Pancreas (tissue), 10 donors: ENCODE data around the gene MT1F. TPM values are rescaled to one million over a fixed set of nuclear protein-coding genes. Genes with fewer than 3 reads are reported as not detected.
"Not testable (repeated sequence)": the region's sequence is repeated elsewhere in the genome, so short reads cannot be mapped to it uniquely, and the experiment has no call there.

Experiments used
- ATAC-seq, 4 donors: fragments of 200-7000 bp; cut with Tn5 transposase; one replicate each; pipeline versions ENCODE4 v1.8.0 to v1.9.1; 2020; ENCODE audit warnings: mild to moderate bottlenecking in 4 of 4, moderate library complexity in 4 of 4
- DNase-seq, 6 donors: peaks; one replicate each; pipeline ENCODE4 v3.0.0-alpha.2; 2020
- FAIRE-seq: peaks from 2 replicates; lab custom pipeline; 2012; peaks lifted over from hg19 to GRCh38; lab: Jason Lieb, UNC
- H3K27ac ChIP-seq, 4 donors: fragments of 200-600 bp; sonication (generic); 1 replicate in 3 of 4; 2 replicates in 1 of 4; pipeline versions ENCODE4 v1.5.0 to v1.8.0; 2020
- H3K27me3 ChIP-seq, 4 donors: fragments of 200-600 bp; one replicate each; pipeline ENCODE4 v1.8.0; 2021
- H3K36me3 ChIP-seq, 3 donors: fragments of 200-600 bp; sonication (generic) in 1 of 3; one replicate each; pipeline versions ENCODE4 v1.5.0 to v1.8.0; 2020 to 2021
- H3K4me1 ChIP-seq, 3 donors: fragments of 200-600 bp; one replicate each; pipeline ENCODE4 v1.8.0; 2021
- H3K4me3 ChIP-seq, 4 donors: fragments of 200-600 bp; sonication (generic) in 2 of 4; one replicate each; pipeline versions ENCODE4 v1.5.0 to v1.8.0; 2020 to 2021
- H3K9me3 ChIP-seq, 4 donors: fragments of 200-600 bp; one replicate each; pipeline ENCODE4 v1.8.0; 2021
- CTCF ChIP-seq, 4 donors: fragments of 200-600 bp; sonication (generic) in 3 of 4; IDR thresholded peaks; one replicate each; pipeline versions ENCODE4 v1.5.0 to v1.8.0; 2021; ENCODE audit warnings: antibody characterized with exemption in 4 of 4
- WGBS, 2 donors: extraction: QIAGEN DNeasy Blood & Tissue Kit; methylation state at CpG; one replicate each; pipeline ENCODE4 v1.1.7; 2013; 5-methylcytosine and 5-hydroxymethylcytosine counted together
- intact Hi-C, 3 donors: fragments of 100-400 bp; cut with DNase I; formaldehyde crosslinking; loops; one replicate each; pipeline versions ENCODE4 v1.11.1 to v1.14.2; 2022
- polyA plus RNA-seq, 2 donors: library from polyadenylated mRNA; stranded (reverse); fragments of 200-250 nt; gene quantifications; one replicate each; pipeline ENCODE4 v1.2.3, GENCODE V29; 2013
- total RNA-seq, 6 donors: library from RNA; stranded (reverse); fragmentation: NEBNext Ultra II Directional in 4 of 6; extraction: Animal tissue kit (Norgen Biotek cat#: 25700) in 4 of 6; gene quantifications; one replicate each; pipeline versions ENCODE4 v1.2.1 to v1.2.4, GENCODE V29; 2021 to 2023
- donor health status: healthy with polysubstance abuse.
- donor health status: DM: no; HTN: no; CAD: no; lungs with moderate emphysema.
- donor health status: DM: no; HTN: no; CAD: no.
- donor health status: control.
- donor health status: control.
- donor health status: Bipolar disorder and iron deficiency.
- donor health status: DM: yes; HTN: yes; CAD: no.
- donor health status: DM: no; HTN: no; CAD: no.
- donor health status: DM: no; HTN: no; CAD: no.
- donor health status: DM: yes; HTN: yes; CAD: no.

Gene MT1F
- total and polyA plus RNA-seq, 8 donors, result 29.1 to 201 (median 48.3) TPM

GRCh38 chr16:56620339-56620897 is 37.3 kb upstream of the MT1F start:
- H3K4me3 ChIP-seq, result no peak overlapping the region
- no peaks in the 10 kb centered on the region for H3K9me3 ChIP-seq
- H3K27me3 ChIP-seq, result no peaks in the 10 kb centered on the region
- no peak overlapping the region for H3K27ac ChIP-seq
- no peak for TF ChIP-seq CTCF (IDR thresholded peaks at IDR 0.05)
- H3K4me1 ChIP-seq, result peaks cover 3 to 19% (median 6%) of the 10 kb centered on the region in 3 donors
- 80 to 95% methylated on average over 7 to 8 of the region's 8 CpGs for WGBS, 2 donors
- no peaks in the 10 kb centered on the region for H3K36me3 ChIP-seq
- intact Hi-C loops, result no loop called here
- no peak for FAIRE-seq
- DNase-seq, result no peak
- ATAC-seq, result no peak

DNA sequence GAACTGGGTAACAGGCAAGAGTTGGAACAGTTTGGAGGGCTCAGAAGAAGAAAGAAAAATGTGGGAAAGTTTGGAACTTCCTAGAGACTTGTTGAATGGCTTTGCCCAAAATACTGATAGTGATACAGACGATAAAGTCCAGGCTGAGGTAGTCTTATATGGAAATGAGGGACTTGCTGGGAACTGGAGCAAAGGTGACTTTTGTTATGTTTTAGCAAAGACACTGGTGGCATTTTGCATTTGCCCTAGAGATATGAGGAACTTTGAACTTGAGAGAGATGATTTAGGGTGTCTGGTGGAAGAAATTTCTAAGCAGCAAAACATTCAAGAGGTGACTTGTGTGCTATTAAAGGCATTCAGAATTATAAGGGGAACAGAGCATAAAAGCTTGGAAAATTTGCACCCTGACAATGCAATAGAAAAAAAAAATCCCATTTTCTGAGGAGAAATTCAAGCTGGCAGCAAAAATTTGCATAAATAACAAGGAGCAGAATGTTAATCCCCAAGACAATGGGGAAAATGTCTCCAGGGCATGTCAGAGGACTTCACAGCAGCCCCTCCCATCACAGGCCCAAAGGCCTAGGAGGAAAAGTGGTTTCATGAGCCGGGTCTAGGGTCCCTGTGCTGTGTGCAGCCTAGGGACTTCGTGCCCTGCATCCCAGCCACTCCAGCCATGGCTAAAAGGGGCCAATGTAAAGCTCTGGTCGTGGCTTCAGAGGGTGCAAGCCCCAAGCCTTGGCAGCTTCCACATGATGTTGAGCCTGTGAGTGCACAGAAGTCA is 35.9 kb upstream of the MT1F start:
- H3K9me3 ChIP-seq, intact Hi-C loops, ATAC-seq, H3K4me3 ChIP-seq, H3K27ac ChIP-seq, H3K36me3 ChIP-seq, H3K27me3 ChIP-seq, FAIRE-seq, DNase-seq: not testable (repeated sequence)
- H3K4me1 ChIP-seq, result peaks cover 3 to 23% (median 11%) of the 10 kb centered on the region in 3 donors
- WGBS, 2 donors, result 80 to 82% methylated on average over 4 of the region's 4 CpGs

DNA sequence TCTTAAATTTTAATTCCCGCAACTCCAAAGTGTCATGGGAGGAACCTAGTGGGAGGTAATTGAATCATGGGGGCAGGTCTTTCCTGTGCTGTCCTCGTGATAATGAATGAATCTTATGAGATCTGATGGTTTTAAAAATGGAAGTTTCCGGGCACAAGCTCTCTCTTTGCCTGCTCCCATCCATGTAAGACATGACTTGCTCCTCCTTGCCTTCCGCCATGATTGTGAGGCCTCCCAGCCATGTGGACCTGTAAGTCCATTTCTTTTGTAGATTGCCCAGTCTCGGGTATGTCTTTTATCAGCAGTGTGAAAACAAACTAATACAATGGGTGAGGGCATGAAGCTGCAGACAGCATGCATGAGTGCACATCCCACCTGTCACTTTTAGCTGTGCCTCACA is 34.6 kb upstream of the MT1F start:
- ATAC-seq, H3K27me3 ChIP-seq, DNase-seq, FAIRE-seq, intact Hi-C loops, H3K4me3 ChIP-seq, H3K9me3 ChIP-seq, H3K36me3 ChIP-seq, H3K27ac ChIP-seq: not testable (repeated sequence)
- H3K4me1 ChIP-seq, result peaks cover 3 to 16% (median 9%) of the 10 kb centered on the region in 3 donors
- 86 to 93% methylated on average over 5 of the region's 5 CpGs for WGBS, 2 donors

GRCh38 chr16:56623637-56624036 is 34.1 kb upstream of the MT1F start:
- Histone ChIP-seq H3K27me3 (no peaks in the 10 kb centered on the region), H3K36me3 (no peaks in the 10 kb centered on the region), H3K4me1 (peaks cover 3 to 12% (median 9%) of the 10 kb centered on the region in 3 donors), H3K9me3 (no peaks in the 10 kb centered on the region), H3K27ac (no peak overlapping the region), H3K4me3 (no peak overlapping the region)
- DNase-seq (no peak), FAIRE-seq (no peak), ATAC-seq (no peak)
- intact Hi-C loops, result no loop called here
- 91 to 98% methylated on average over 2 of the region's 2 CpGs for WGBS, 2 donors
- no peak for TF ChIP-seq CTCF (IDR thresholded peaks at IDR 0.05)

- DNase-seq, result peak; percentile 81 to 93 (median 88)
- H3K27me3 ChIP-seq, result no peaks in the 10 kb centered on the region
- peak within 1 kb of the TSS; percentile 37 to 74 (median 63) for H3K4me3 ChIP-seq
- H3K36me3 ChIP-seq, result no peaks in the 10 kb centered on the region
- no peak for TF ChIP-seq CTCF (IDR thresholded peaks at IDR 0.05)
- H3K27ac ChIP-seq, result peak within 1 kb of the TSS; percentile 94 to 97 (median 95)
- intact Hi-C loops, result no loop called here
- peak; percentile 77 to 93 (median 90) for ATAC-seq
- WGBS, 2 donors, result 1% methylated on average over 50 to 62 of the region's 62 CpGs
- H3K9me3 ChIP-seq, result no peaks in the 10 kb centered on the region
- FAIRE-seq, result no peak
- H3K4me1 ChIP-seq, result peaks cover 0 to 9% (median 7%) of the 10 kb centered on the region in 3 donors
Measured at GRCh38 chr16:56625140-56625942, 32.4 kb upstream of the MT1F start, which contains the start of gene MT1E. Gene MT1E (plus strand): TSS chr16:56625781. CDS start chr16:56625852, 71 bp downstream.
